ENCODE data around the gene FEM1B.

Gene FEM1B

DNA sequence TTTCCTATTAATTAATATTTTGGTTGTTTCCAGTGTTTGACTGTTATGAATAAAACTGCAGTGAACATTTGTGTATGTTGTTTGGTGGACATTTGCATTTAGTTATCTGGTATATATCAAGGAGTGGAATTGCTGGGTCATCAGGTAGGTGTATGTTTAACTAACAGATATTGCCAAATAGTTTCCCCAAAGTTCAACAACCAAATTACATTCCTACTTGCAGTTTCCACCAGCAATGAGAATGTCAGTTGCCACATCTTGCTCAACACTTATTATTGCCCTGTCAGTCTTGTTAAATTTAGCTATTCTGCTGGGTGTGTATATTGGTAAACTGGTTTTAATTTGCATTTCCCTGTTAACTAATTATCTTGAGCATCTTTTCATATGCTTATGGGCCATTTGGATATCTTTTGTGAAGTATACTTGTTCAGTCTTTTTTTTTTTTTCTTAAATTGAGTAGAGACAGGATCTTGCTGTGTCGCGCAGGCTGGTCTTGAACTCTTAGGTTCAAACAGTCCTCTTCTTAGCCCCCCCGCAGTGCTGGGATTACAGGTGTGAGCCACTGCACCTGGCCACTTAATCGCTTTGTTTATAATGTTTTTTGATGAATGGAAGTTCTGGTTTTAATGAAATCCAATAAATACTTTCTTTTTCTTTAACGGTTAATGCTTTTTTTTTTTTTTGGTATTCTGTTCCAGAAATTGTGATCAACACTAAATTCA lies 7.9 kb downstream of the FEM1B start:
- no peak for DNase-seq (ENCODE audit: low read depth in 2 of 2)

GRCh38 chr15:68286256-68286655 lies 8.7 kb downstream of the FEM1B start:
- DNase-seq (ENCODE audit: low read depth in 2 of 2): no peak

- no peak for DNase-seq (ENCODE audit: low read depth in 2 of 2)
Observed at GRCh38 chr15:68289057-68289456, 11.5 kb downstream of the FEM1B start.

GRCh38 chr15:68289621-68290352 lies 12.2 kb downstream of the FEM1B start:
- DNase-seq (ENCODE audit: low read depth in 2 of 2): no peak

DNA sequence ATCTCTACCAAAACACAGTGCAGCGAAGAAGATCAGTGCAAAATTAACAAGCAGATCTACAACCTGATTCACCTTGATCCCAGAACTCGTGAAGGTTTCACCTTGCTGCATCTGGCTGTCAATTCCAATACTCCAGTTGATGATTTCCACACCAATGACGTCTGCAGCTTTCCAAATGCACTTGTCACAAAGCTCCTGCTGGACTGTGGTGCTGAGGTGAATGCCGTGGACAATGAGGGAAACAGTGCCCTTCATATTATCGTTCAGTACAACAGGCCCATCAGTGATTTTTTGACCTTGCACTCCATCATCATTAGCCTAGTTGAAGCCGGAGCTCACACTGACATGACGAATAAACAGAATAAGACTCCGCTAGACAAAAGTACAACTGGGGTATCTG lies 13.2 kb downstream of the FEM1B start:
- no peak for DNase-seq (ENCODE audit: low read depth in 2 of 2)

- DNase-seq (ENCODE audit: low read depth in 2 of 2): no peak
Observed at GRCh38 chr15:68292157-68292781, 14.7 kb downstream of the FEM1B start.

DNA sequence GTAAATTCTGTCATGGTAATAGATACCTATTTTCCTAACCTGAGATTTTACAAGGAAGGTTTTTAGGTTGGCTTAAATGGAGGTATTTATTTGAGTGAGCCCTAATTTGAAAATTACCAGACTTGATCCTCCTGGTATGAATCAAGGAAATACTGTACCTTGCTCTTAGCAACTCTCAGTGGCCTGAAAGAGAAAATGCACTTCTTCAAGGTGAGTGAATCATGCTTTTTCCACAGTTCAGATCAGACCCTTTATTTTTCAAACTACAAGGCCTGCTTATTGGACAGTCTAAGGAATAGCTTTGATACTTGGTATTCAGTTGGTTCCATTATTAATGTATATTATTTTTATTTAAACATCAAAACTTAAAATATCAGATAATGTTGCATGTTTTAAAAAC lies 15.4 kb downstream of the FEM1B start:
- no peak for DNase-seq (ENCODE audit: low read depth in 2 of 2)

DNA sequence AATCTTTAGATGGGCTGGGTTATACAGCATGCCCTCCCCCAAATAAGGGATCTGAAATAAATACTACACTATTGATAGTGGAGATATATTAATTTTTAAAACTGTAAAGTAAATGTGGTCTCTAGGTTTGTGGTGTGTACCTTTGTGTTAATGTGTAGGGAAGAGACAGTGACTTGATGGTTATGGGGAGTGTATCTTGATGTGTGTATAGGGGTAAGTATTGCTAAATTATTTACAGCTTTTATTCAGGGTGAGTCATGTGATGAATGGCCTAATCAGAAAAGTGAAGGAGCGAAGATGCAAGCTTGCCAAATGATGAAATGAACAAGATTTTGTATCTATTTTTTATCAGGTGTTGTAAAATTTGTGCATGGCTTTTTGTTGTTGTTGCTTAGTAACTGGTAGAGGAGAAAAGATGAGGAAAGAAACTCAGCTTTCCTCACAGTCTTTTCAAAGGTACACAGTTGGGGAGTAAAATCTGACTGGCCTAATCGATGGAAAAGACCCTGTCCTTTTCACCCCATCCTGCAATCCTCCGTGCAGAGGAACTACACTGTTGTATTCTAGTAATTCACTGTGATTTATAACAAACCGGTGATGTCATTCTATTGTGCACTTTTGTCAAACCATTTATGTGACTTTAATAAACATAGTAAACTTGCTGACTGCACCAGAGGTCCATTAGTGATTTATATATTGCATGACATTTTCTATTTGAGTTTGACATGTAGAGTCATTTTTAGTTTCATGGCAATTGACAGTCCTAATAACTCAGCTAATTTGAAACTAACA lies 17.7 kb downstream of the FEM1B start:
- no peak for DNase-seq (ENCODE audit: low read depth in 2 of 2)

- no peak for DNase-seq (ENCODE audit: low read depth in 2 of 2)
Observed at GRCh38 chr15:68298336-68298735, 20.8 kb downstream of the FEM1B start.

DNA sequence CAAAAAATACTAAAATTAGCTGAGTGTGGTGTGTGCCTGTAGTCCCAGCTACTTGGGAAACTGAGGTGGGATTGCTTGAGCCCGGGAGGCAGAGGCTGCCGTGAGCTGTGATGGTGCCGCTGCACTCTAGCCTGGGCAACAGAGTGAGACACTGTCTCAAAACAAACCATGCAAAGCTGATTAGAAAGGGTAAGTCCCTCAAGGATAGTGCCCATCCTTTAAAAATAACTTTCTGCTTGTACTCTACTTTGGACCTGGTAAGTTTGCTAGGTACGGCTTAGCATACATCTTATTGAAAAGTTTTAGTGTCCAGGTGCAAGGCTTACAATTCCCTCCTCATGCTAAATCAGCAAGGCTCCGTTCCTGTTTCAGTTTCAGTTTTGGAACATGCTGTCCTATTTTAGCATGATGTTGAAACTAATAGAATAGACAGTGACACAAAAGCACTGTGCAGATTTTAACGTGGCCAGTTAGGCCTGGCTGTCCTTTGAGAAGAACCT lies 21.4 kb downstream of the FEM1B start:
- DNase-seq (ENCODE audit: low read depth in 2 of 2): no peak

- DNase-seq (ENCODE audit: low read depth in 2 of 2): no peak
Observed at GRCh38 chr15:68299436-68299835, 21.9 kb downstream of the FEM1B start.

DNA sequence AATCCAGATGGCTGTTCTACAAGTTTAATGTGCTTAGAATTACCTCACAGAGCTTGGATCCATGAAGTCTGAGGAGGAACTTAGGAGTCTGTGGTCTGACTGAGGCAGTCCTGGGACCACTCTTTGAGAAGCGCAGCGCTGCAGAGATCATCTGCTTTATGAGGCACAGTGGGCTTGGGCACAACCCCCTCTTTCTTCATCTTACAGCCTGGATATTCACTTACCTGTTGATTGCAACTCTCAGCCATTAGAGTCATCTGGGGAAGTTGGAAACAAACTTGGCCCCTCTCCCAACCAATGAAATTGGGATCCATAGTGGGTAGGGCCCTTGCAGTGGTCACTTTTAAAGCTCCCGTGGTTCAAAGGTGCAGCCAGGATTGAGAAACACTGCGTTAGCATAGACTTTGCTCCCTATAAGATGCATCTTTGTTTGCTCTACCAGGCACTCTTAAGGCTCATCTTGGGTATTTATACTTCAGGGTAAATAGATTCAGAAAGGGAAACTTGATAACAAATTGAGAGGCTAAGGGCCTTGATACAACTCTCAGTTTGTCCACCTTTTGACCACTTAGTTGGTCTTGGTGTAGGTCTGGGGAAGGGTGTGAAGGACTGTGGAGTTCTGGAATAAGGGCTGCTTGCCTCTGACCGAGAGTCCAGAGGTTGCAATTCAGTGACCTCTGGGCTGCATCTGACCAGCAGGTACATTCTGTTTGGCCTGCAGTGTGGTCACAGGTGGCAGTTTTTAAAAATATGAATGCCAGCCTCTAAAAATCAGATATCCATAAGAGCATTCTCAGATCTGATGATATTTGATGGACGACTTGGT lies 22.8 kb downstream of the FEM1B start:
- no peak for DNase-seq (ENCODE audit: low read depth in 2 of 2)

DNA sequence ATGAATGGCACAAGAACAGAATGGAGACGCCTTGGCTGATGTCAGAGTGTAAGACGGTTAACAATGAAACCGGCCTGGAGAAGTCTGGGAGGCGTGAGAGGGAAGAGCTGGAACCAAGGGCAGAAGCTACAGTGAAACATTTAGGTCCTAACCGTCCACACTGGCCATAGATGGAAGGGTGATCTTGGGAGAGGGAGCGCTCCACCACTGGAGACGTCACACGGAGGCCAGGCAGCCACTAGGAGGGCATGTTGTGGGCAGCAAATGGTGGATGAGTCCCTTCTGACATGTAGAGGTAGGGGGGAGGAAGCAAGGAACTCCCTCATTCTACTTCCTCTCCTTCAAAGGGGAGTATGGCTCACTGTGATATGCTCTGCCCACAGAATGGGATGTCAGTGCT lies 23.8 kb downstream of the FEM1B start:
- no peak for DNase-seq (ENCODE audit: low read depth in 2 of 2)

DNA sequence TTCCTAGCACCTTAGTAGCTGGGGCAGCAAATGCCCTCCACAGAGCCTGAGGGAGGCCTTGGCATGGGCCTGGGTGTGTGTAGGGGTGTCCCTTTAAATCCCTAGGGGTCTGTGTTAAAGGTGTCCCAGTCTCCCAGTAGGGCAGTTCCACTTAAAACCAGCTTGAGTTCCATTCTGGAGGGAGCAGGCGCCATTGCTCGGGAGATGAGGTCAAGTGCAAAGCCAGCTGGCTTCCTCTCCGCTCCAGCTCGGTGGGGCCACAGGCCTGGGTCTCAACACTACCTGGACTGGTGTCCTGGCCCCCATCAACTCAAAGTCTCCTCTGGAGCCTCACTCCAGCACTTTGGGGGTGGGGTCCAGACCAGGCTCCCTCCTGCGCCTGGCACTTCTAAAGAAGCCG lies 25.2 kb downstream of the FEM1B start:
- DNase-seq (ENCODE audit: low read depth in 2 of 2): no peak

DNA sequence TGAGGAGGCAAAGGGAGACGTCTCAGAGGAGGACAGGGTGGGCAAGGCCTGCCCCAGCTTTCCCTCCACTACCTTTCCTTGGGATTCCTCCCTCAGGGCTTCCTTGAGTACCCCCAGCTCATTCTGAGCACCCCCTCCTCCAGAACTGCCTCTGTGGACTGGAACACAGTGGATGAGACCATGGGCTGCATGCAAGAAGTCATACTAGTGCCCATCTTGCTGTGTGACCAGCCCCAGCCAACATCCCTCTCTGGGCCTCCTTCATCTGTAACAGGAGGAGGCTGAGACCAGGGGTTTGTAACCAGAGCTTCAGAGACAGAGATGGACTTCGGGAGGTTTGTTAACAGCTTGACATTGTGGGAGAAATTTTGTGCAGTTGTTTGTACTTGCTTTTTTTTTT lies 25.6 kb downstream of the FEM1B start:
- DNase-seq (ENCODE audit: low read depth in 2 of 2): no peak

GRCh38 chr15:68303560-68304436 lies 26.3 kb downstream of the FEM1B start:
- DNase-seq (ENCODE audit: low read depth in 2 of 2): no peak

DNA sequence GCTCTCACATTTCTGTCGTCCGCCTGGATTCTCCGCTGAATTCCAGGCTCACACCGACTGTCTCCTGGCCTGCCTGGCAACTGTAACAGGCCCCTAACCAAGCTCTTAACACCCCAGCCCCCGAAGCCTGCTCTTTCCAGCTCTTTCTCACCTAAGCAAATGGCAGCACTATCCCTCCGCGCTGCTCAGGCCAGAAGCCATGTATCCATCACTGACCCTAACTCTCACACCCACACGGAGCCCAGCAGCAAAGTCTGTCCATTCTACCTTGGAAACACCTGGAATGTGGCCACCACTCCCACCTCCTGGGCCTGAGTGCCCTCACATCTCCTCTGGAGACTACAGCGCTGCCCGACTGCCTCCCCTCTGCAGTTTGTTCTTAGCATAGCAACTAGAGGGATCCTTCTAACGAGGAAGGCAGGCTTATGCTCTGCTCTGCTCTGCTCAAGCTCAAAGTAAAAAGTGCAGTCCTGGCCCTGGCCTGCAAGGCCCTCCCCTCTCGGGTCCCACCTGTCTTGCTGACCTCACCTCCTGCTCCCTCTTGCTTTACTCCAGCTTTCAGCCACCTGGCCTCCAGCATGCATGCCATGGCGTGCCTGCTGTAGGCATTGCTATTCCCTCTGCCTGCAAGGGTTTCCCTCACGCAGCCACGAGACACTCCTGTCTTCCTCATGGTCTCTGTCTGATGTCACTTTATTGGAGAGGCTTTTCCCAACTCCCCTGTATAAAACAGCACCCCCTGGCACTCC lies 27.2 kb downstream of the FEM1B start:
- no peak for DNase-seq (ENCODE audit: low read depth in 2 of 2)

DNA sequence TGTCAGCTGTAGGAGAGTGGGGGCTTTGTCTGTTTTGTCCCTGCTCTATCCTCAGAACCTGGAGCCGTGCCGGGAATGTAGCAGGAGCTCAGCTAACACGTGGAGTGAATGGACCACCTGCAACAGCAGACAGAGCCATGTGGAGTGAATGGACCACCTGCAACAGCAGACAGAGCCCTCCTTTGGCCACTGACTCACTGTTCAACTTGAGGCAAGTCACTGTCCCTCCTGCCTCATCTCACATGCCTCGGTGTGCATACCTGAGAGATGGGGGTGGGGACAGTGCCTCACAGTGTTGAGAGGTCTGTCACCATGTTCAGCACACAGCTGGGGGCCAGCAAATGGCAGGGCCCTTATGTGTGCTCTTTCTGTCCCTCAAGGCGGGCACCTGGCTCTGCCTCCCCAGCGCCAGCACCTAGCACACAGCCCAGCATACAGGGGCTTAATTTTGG lies 27.9 kb downstream of the FEM1B start:
- no peak for DNase-seq (ENCODE audit: low read depth in 2 of 2)

Measured in stimulated activated CD8-positive, alpha-beta memory T cell treated with anti-CD3 and anti-CD28 coated beads, Interleukin-15, amount 100 ng/mL, for 48 hours (primary cell).